IMR-90 (cell line): ENCODE results near the gene KIF16B. TPM values are rescaled to one million over a fixed set of nuclear protein-coding genes. Genes with fewer than 3 reads are reported as not detected.

Experiments used
- ATAC-seq: fragments of 200-7000 bp; cut with Tn5 transposase; 2 replicates; pipeline ENCODE4 v1.9.1; 2020; ENCODE audit warnings: low read depth, mild to moderate bottlenecking, moderate library complexity
- BruUV-seq: library from RNA; stranded (reverse); fragments of 400-500 nt; replicated peaks from 2 replicates; lab custom pipeline; 2021; lab: Mats Ljungman, UMichigan
- CTCF ChIA-PET: fragments of 300-600 bp; formaldehyde crosslinking; extraction: SDS; loops from one replicate; lab custom pipeline; 2021; ENCODE audit warnings: antibody characterized with exemption; lab: Yijun Ruan, JAX
- POLR2A ChIA-PET: fragments of 300-600 bp; sonication (Branson Sonifier 250); formaldehyde crosslinking; loops from one replicate; lab custom pipeline; 2022; ENCODE audit warnings: antibody characterized with exemption; ENCODE audit not compliant: unreplicated experiment; lab: Charles Lee
- DNase-seq: peaks from one replicate; pipeline ENCODE4 v3.0.0; 2013
- H2AFZ ChIP-seq: replicated peaks from 2 replicates; pipeline ENCODE3; 2013; ENCODE audit warnings: low read length, mild to moderate bottlenecking; ENCODE audit not compliant: poor library complexity
- H2AK5ac ChIP-seq: 2 replicates; pipeline ENCODE4 v1.6.1; 2013; ENCODE audit warnings: low read depth, low read length, inconsistent platforms
- H2AK9ac ChIP-seq: replicated peaks from 2 replicates; pipeline ENCODE3; 2013; ENCODE audit warnings: mild to moderate bottlenecking, low read depth, low read length, moderate library complexity; ENCODE audit not compliant: poor library complexity
- H2BK120ac ChIP-seq: 2 replicates; pipeline ENCODE4 v1.6.1; 2013; ENCODE audit warnings: low read depth, low read length, inconsistent platforms
- H2BK15ac ChIP-seq: 3 replicates; pipeline ENCODE4 v1.6.1; 2013; ENCODE audit warnings: low read depth, low read length, inconsistent platforms
- H2BK20ac ChIP-seq: 2 replicates; pipeline ENCODE4 v1.6.1; 2013; ENCODE audit warnings: low read depth, mild to moderate bottlenecking, inconsistent platforms, low read length, moderate library complexity
- H2BK5ac ChIP-seq: 2 replicates; pipeline ENCODE4 v1.6.1; 2013; ENCODE audit warnings: mild to moderate bottlenecking, low read depth, low read length, inconsistent platforms; ENCODE audit not compliant: poor library complexity, severe bottlenecking
- H3K14ac ChIP-seq: replicated peaks from 2 replicates; pipeline ENCODE4 v1.6.1; 2013; ENCODE audit warnings: low read depth, low read length, inconsistent platforms
- H3K18ac ChIP-seq: 2 replicates; pipeline ENCODE4 v1.6.1; 2013; ENCODE audit warnings: low read depth, low read length, control low read depth
- H3K23ac ChIP-seq: 2 replicates; pipeline ENCODE4 v1.6.1; 2013; ENCODE audit warnings: low read depth, low read length, inconsistent platforms
- H3K27ac ChIP-seq: 2 replicates; pipeline ENCODE4 v1.5.1; 2013; ENCODE audit warnings: mild to moderate bottlenecking, control low read depth, low read length; ENCODE audit not compliant: insufficient read depth
- H3K27me3 ChIP-seq: 2 replicates; pipeline ENCODE4 v1.6.1; 2013; ENCODE audit warnings: low read length; ENCODE audit not compliant: control insufficient read depth, insufficient read depth
- H3K36me3 ChIP-seq: 2 replicates; pipeline ENCODE4 v1.6.1; 2013; ENCODE audit warnings: low read length, mixed read lengths; ENCODE audit not compliant: control insufficient read depth, insufficient read depth
- H3K4ac ChIP-seq: 2 replicates; pipeline ENCODE4 v1.6.1; 2013; ENCODE audit warnings: low read depth, low read length, inconsistent platforms
- H3K4me1 ChIP-seq: 2 replicates; pipeline ENCODE4 v1.6.1; 2013; ENCODE audit warnings: low read length, mixed read lengths; ENCODE audit not compliant: control insufficient read depth, insufficient read depth
- H3K4me2 ChIP-seq: 2 replicates; pipeline ENCODE4 v1.6.1; 2013; ENCODE audit warnings: low read depth, mild to moderate bottlenecking, control low read depth, low read length, moderate library complexity
- H3K4me3 ChIP-seq: 2 replicates; pipeline ENCODE4 v1.5.1; 2013; ENCODE audit warnings: low read depth, mild to moderate bottlenecking, control low read depth, low read length, moderate library complexity; ENCODE audit not compliant: insufficient read depth
- H3K56ac ChIP-seq: 2 replicates; pipeline ENCODE4 v1.6.1; 2013; ENCODE audit warnings: low read length, inconsistent platforms; ENCODE audit not compliant: insufficient read depth; ENCODE audit errors: extremely low read depth
- H3K79me1 ChIP-seq, 2 experiments: 2 replicates each; pipeline ENCODE4 v1.6.1; 2013; ENCODE audit warnings: low read length in 2 of 2, inconsistent platforms in 1 of 2, low read depth in 1 of 2
- H3K9ac ChIP-seq: 2 replicates; pipeline ENCODE4 v1.6.1; 2013; ENCODE audit warnings: low read depth, low read length, control low read depth
- H3K9me1 ChIP-seq: 2 replicates; pipeline ENCODE4 v1.6.1; 2013; ENCODE audit warnings: low read length, inconsistent platforms; ENCODE audit not compliant: insufficient read depth
- H3K9me3 ChIP-seq: 2 replicates; pipeline ENCODE4 v1.6.1; 2013; ENCODE audit warnings: low read length; ENCODE audit not compliant: control insufficient read depth, insufficient read depth
- H4K20me1 ChIP-seq: 2 replicates; pipeline ENCODE4 v1.6.1; 2013; ENCODE audit warnings: low read length, inconsistent platforms; ENCODE audit not compliant: insufficient read depth
- H4K5ac ChIP-seq: 2 replicates; pipeline ENCODE4 v1.6.1; 2013; ENCODE audit warnings: mild to moderate bottlenecking, low read depth, low read length, control low read depth
- H4K8ac ChIP-seq, 2 experiments: 2 replicates each; pipeline ENCODE4 v1.6.1; 2013; ENCODE audit warnings: low read depth in 2 of 2, low read length in 2 of 2, control low read depth in 1 of 2, inconsistent platforms in 1 of 2
- H4K91ac ChIP-seq: 2 replicates; pipeline ENCODE4 v1.6.1; 2013; ENCODE audit warnings: low read depth, low read length, inconsistent platforms; ENCODE audit not compliant: insufficient read depth
- BHLHE40 ChIP-seq: fragments of 150-350 bp; IDR thresholded peaks from 2 replicates; pipeline ENCODE4 v1.6.1; 2016; ENCODE audit warnings: mild to moderate bottlenecking, low read depth, low read length
- MAFK ChIP-seq: IDR thresholded peaks from 2 replicates; pipeline ENCODE4 v1.6.1; 2012; ENCODE audit warnings: low read depth, low read length, improper control_type of control experiment
- NFE2L2 ChIP-seq: fragments of 150-350 bp; IDR thresholded peaks from 2 replicates; pipeline ENCODE4 v1.6.1; 2016; ENCODE audit warnings: low read depth, mild to moderate bottlenecking, low read length
- POLR2A ChIP-seq: IDR thresholded peaks from 2 replicates; pipeline ENCODE4 v1.6.1; 2012; ENCODE audit warnings: mild to moderate bottlenecking, low read depth, low read length
- RCOR1 ChIP-seq: IDR thresholded peaks from 2 replicates; pipeline ENCODE4 v1.6.1; 2012; ENCODE audit warnings: mild to moderate bottlenecking, low read length, improper control_type of control experiment; ENCODE audit not compliant: insufficient replicate concordance
- SMC3 ChIP-seq: fragments of 150-350 bp; IDR thresholded peaks from 2 replicates; pipeline ENCODE4 v1.6.1; 2016; ENCODE audit warnings: low read depth, mild to moderate bottlenecking, antibody characterized with exemption, low read length, moderate library complexity
- USF2 ChIP-seq: fragments of 150-350 bp; IDR thresholded peaks from 2 replicates; pipeline ENCODE4 v1.6.1; 2017; ENCODE audit warnings: mild to moderate bottlenecking, antibody characterized with exemption, low read length, low read depth
- WGBS, 2 experiments: methylation state at CpG; one replicate each; pipeline versions ENCODE4 v1.1.5 to v1.1.7; 2013; ENCODE audit warnings: missing lambda C conversion rate in 2 of 2; ENCODE audit not compliant: insufficient read length in 1 of 2; ENCODE audit errors: extremely low coverage in 2 of 2; 5-methylcytosine and 5-hydroxymethylcytosine counted together
- dilution Hi-C: fragments of 300-500 bp; cut with HindIII; formaldehyde crosslinking; loops from one replicate; pipeline ENCODE4 v1.14.3; 2018; ENCODE audit warnings: low sequenced_read_pairs; ENCODE audit not compliant: unreplicated experiment
- in situ Hi-C: fragments of 300-500 bp; cut with MboI; formaldehyde crosslinking; loops from 3 replicates; pipeline ENCODE4 v1.14.3; 2019; ENCODE audit warnings: low sequenced_read_pairs, inconsistent platforms, mixed read lengths
- intact Hi-C: fragments of 100-400 bp; cut with micrococcal nuclease; formaldehyde crosslinking; loops from 2 replicates; pipeline ENCODE4 v1.10.0; 2022
- polyA plus RNA-seq, 3 experiments: library from polyadenylated mRNA; depleted of rRNA; stranded (reverse); fragments of >200 nt; gene quantifications; 2 replicates each; pipeline ENCODE4 v1.2.3, GENCODE V29; 2012; ENCODE audit warnings: low replicate concordance in 1 of 3
- total RNA-seq: library from RNA; depleted of rRNA; stranded (reverse); fragments of >200 nt; gene quantifications from 2 replicates; pipeline ENCODE4 v1.2.3, GENCODE V29; 2012
- TF ChIP-seq, protein P1 (sequence below): fragments of 150-350 bp; IDR thresholded peaks from 2 replicates; pipeline ENCODE4 v1.6.1; 2016; ENCODE audit warnings: low read depth, mild to moderate bottlenecking, low read length, moderate library complexity, borderline replicate concordance

KIF16B gene
- total and polyA plus RNA-seq, 2 of the 4 experiments (the other 2 are of a cell fraction): 4.7 to 10.0 TPM

GRCh38 chr20:16617056-16617455 is 43.8 kb upstream of the KIF16B start:
- intact Hi-C loops: loop anchor here (5.0 kb wide), 1 partner anchor 35 kb away; no protein-coding TSS in a partner anchor
- Histone ChIP-seq H3K14ac (no peak overlapping the region), H2AFZ (no peak overlapping the region), H4K8ac (no peak overlapping the region), H2BK120ac (no peak overlapping the region), H3K56ac (no peak overlapping the region), H3K18ac (peak overlapping the region; percentile 55; the same call in 1 of the 2 replicates), H3K9me1 (no peaks in the 10 kb centered on the region), H2AK5ac (no peak overlapping the region), H3K23ac (no peak overlapping the region), H3K4me2 (no peak overlapping the region), H2AK9ac (no peak overlapping the region), H2BK15ac (no peak overlapping the region), H3K27ac (no peak overlapping the region; the same call in 1 of the 2 replicates), H3K4ac (no peak overlapping the region), H3K9ac (no peak overlapping the region), H3K27me3 (no peaks in the 10 kb centered on the region), H4K20me1 (no peaks in the 10 kb centered on the region), H3K79me1 (no peaks in the 10 kb centered on the region), H3K36me3 (no peaks in the 10 kb centered on the region), H3K4me1 (peaks cover 11% of the 10 kb centered on the region; the same call in 1 of the 2 replicates), H3K4me3 (no peak overlapping the region), H2BK5ac (no peak overlapping the region), H2BK20ac (no peak overlapping the region), H3K9me3 (no peaks in the 10 kb centered on the region), H4K5ac (no peak overlapping the region; the same call in 1 of the 2 replicates), H4K91ac (no peak overlapping the region)
- no TSS peak for BruUV-seq
- DNase-seq (no peak), ATAC-seq (no peak)
- in situ Hi-C loops: no loop called here
- WGBS, 2 experiments: 90% methylated on average over 2 of the region's 2 CpGs; no CpG with 5 or more reads in 1 of the 2 experiments
- dilution Hi-C loops: no loop called here
- ChIA-PET CTCF (no interaction called here), POLR2A (no interaction called here)
- TF ChIP-seq, protein P1, sequence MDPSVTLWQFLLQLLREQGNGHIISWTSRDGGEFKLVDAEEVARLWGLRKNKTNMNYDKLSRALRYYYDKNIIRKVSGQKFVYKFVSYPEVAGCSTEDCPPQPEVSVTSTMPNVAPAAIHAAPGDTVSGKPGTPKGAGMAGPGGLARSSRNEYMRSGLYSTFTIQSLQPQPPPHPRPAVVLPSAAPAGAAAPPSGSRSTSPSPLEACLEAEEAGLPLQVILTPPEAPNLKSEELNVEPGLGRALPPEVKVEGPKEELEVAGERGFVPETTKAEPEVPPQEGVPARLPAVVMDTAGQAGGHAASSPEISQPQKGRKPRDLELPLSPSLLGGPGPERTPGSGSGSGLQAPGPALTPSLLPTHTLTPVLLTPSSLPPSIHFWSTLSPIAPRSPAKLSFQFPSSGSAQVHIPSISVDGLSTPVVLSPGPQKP: no peak
- TF ChIP-seq BHLHE40 (no peak), SMC3 (no peak), RCOR1 (no peak), MAFK (no peak), NFE2L2 (no peak), USF2 (no peak), POLR2A (no peak)
